ENCODE results near the gene ZNF12.
"Not testable (repeated sequence)": the region's sequence is repeated elsewhere in the genome, so short reads cannot be mapped to it uniquely, and the experiment has no call there.

ZNF12 gene

GRCh38 chr7:6691609-6692106 is 15.1 kb downstream of the ZNF12 start:
- DNase-seq (ENCODE audit: low read depth in 2 of 2, low spot score in 1 of 2): no peak

GRCh38 chr7:6691103-6691502 is 15.6 kb downstream of the ZNF12 start:
- no peak for DNase-seq (ENCODE audit: low read depth in 2 of 2, low spot score in 1 of 2)

- DNase-seq (ENCODE audit: low read depth in 2 of 2, low spot score in 1 of 2): no peak
Measured at GRCh38 chr7:6680146-6680545, 26.6 kb downstream of the ZNF12 start.

GRCh38 chr7:6675807-6676405 is 30.8 kb downstream of the ZNF12 start:
- DNase-seq (ENCODE audit: low read depth in 2 of 2, low spot score in 1 of 2): no peak

GRCh38 chr7:6670851-6671250 is 35.9 kb downstream of the ZNF12 start:
- DNase-seq (ENCODE audit: low read depth in 2 of 2, low spot score in 1 of 2): not testable (repeated sequence)

- DNase-seq (ENCODE audit: low read depth in 2 of 2, low spot score in 1 of 2): no peak
Measured at GRCh38 chr7:6658618-6659345, 48.0 kb downstream of the ZNF12 start.

GRCh38 chr7:6656413-6656812 is 50.3 kb downstream of the ZNF12 start:
- no peak for DNase-seq (ENCODE audit: low read depth in 2 of 2, low spot score in 1 of 2)

- no peak for DNase-seq (ENCODE audit: low read depth in 2 of 2, low spot score in 1 of 2)
Measured at GRCh38 chr7:6655636-6656385, 50.9 kb downstream of the ZNF12 start.

- DNase-seq (ENCODE audit: low read depth in 2 of 2, low spot score in 1 of 2): no peak
Measured at GRCh38 chr7:6654842-6655610, 51.7 kb downstream of the ZNF12 start.

GRCh38 chr7:6654113-6654841 is 52.5 kb downstream of the ZNF12 start:
- DNase-seq (ENCODE audit: low read depth in 2 of 2, low spot score in 1 of 2): no peak

- no peak for DNase-seq (ENCODE audit: low read depth in 2 of 2, low spot score in 1 of 2)
Measured at GRCh38 chr7:6653071-6654003, 53.4 kb downstream of the ZNF12 start.

GRCh38 chr7:6652446-6653011 is 54.2 kb downstream of the ZNF12 start:
- DNase-seq (ENCODE audit: low read depth in 2 of 2, low spot score in 1 of 2): no peak

GRCh38 chr7:6651851-6652445 is 54.8 kb downstream of the ZNF12 start:
- no peak for DNase-seq (ENCODE audit: low read depth in 2 of 2, low spot score in 1 of 2)

GRCh38 chr7:6650521-6651011 is 56.2 kb downstream of the ZNF12 start:
- no peak for DNase-seq (ENCODE audit: low read depth in 2 of 2, low spot score in 1 of 2)

GRCh38 chr7:6650086-6650485 is 56.7 kb downstream of the ZNF12 start:
- DNase-seq (ENCODE audit: low read depth in 2 of 2, low spot score in 1 of 2): no peak

GRCh38 chr7:6649241-6649961 is 57.3 kb downstream of the ZNF12 start:
- DNase-seq (ENCODE audit: low read depth in 2 of 2, low spot score in 1 of 2): no peak

GRCh38 chr7:6648815-6649104 is 58.0 kb downstream of the ZNF12 start:
- no peak for DNase-seq (ENCODE audit: low read depth in 2 of 2, low spot score in 1 of 2)
